H1 (cell line): Measurements from ENCODE around the gene OR2T4. TPM values are rescaled to one million over a fixed set of nuclear protein-coding genes. Genes with fewer than 3 reads are reported as not detected.

Source experiments
- polyA plus RNA-seq, 7 experiments: library from polyadenylated mRNA; depleted of rRNA in 3 of 7; stranded (reverse) in 5 of 7; unstranded in 2 of 7; fragments of >200 nt in 5 of 7; fragments of 200-250 nt in 2 of 7; gene quantifications; 1 replicate in 5 of 7; 2 replicates in 1 of 7; 4 replicates in 1 of 7; pipeline versions ENCODE4 v1.2.1 to v1.2.3, GENCODE V29; 2011 to 2013; ENCODE audit warnings: missing spikeins in 2 of 7, mixed read lengths in 2 of 7
- total RNA-seq: library from RNA; stranded (reverse); fragmentation: NEBNext Ultra II Directional; extraction: Animal tissue kit (Norgen Biotek cat#: 25700); gene quantifications from 2 replicates; pipeline ENCODE4 v1.2.1, GENCODE V29; 2021

OR2T4 gene
- total and polyA plus RNA-seq, 2 of the 8 experiments (the other 6 are each of a cell fraction or from before 2014, with no cell fraction given) = not detected

Other genes starting within 250 kb of the OR2T4 start
- not detected in 2 replicates for gene OR2M5, start 216.5 kb upstream of the OR2T4 start, total RNA-seq
- not detected in 2 replicates for gene OR2M5, start 216.5 kb upstream of the OR2T4 start, polyA plus RNA-seq (2011; rRNA removed)
- gene OR2M2, start 186.8 kb upstream of the OR2T4 start, total RNA-seq = not detected in 2 replicates
- gene OR2M2, start 186.8 kb upstream of the OR2T4 start, polyA plus RNA-seq (2011; rRNA removed) = not detected in 2 replicates
- not detected in 2 replicates for gene OR2M3, start 164.4 kb upstream of the OR2T4 start, total RNA-seq
- gene OR2M3, start 164.4 kb upstream of the OR2T4 start, polyA plus RNA-seq (2011; rRNA removed) = not detected in 2 replicates
- not detected in 2 replicates for gene OR2M4, start 130.2 kb upstream of the OR2T4 start, total RNA-seq
- not detected in 2 replicates for gene OR2M4, start 130.2 kb upstream of the OR2T4 start, polyA plus RNA-seq (2011; rRNA removed)
- not detected in 2 replicates for gene OR2T33, start 83.7 kb upstream of the OR2T4 start, total RNA-seq
- not detected in 2 replicates for gene OR2T33, start 83.7 kb upstream of the OR2T4 start, polyA plus RNA-seq (2011; rRNA removed)
- gene OR2T12, start 58.2 kb upstream of the OR2T4 start, total RNA-seq = not detected in 2 replicates
- not detected in 2 replicates for gene OR2T12, start 58.2 kb upstream of the OR2T4 start, polyA plus RNA-seq (2011; rRNA removed)
- gene OR2M7, start 37.1 kb upstream of the OR2T4 start, total RNA-seq = not detected in 2 replicates
- not detected in 2 replicates for gene OR2M7, start 37.1 kb upstream of the OR2T4 start, polyA plus RNA-seq (2011; rRNA removed)
- not detected in 2 replicates for gene OR14C36, start 12.9 kb upstream of the OR2T4 start, total RNA-seq
- not detected in 2 replicates for gene OR14C36, start 12.9 kb upstream of the OR2T4 start, polyA plus RNA-seq (2011; rRNA removed)
- gene OR2T6, start 14.1 kb downstream of the OR2T4 start, total RNA-seq = not detected in 2 replicates
- not detected in 2 replicates for gene OR2T6, start 14.1 kb downstream of the OR2T4 start, polyA plus RNA-seq (2011; rRNA removed)
- not detected in 2 replicates for gene OR2T1, start 41.4 kb downstream of the OR2T4 start, total RNA-seq
- not detected in 2 replicates for gene OR2T1, start 41.4 kb downstream of the OR2T4 start, polyA plus RNA-seq (2011; rRNA removed)
- gene OR2T2, start 84.0 kb downstream of the OR2T4 start, total RNA-seq = not detected in 2 replicates
- gene OR2T2, start 84.0 kb downstream of the OR2T4 start, polyA plus RNA-seq (2011; rRNA removed) = not detected in 2 replicates
- gene OR2T3, start 111.7 kb downstream of the OR2T4 start, total RNA-seq = not detected in 2 replicates
- not detected in 2 replicates for gene OR2T3, start 111.7 kb downstream of the OR2T4 start, polyA plus RNA-seq (2011; rRNA removed)
- gene OR2T5, start 126.9 kb downstream of the OR2T4 start, total RNA-seq = not detected in 2 replicates
- gene OR2T5, start 126.9 kb downstream of the OR2T4 start, polyA plus RNA-seq (2011; rRNA removed) = not detected in 2 replicates
- not detected in 2 replicates for gene OR2G6, start 146.4 kb downstream of the OR2T4 start, total RNA-seq
- gene OR2G6, start 146.4 kb downstream of the OR2T4 start, polyA plus RNA-seq (2011; rRNA removed) = not detected in 2 replicates
- gene OR2T29, start 201.1 kb downstream of the OR2T4 start, total RNA-seq = not detected in 2 replicates
- gene OR2T29, start 201.1 kb downstream of the OR2T4 start, polyA plus RNA-seq (2011; rRNA removed) = not detected in 2 replicates
- not detected in 2 replicates for gene OR2T34, start 213.1 kb downstream of the OR2T4 start, total RNA-seq
- not detected in 2 replicates for gene OR2T34, start 213.1 kb downstream of the OR2T4 start, polyA plus RNA-seq (2011; rRNA removed)
- not detected in 2 replicates for gene OR2T10, start 236.0 kb downstream of the OR2T4 start, total RNA-seq
- not detected in 2 replicates for gene OR2T10, start 236.0 kb downstream of the OR2T4 start, polyA plus RNA-seq (2011; rRNA removed)